Fibroblast of mammary gland (primary cell): ENCODE data around the gene UVRAG.

Experiments used
- DNase-seq: peaks from one replicate; pipeline ENCODE4 v3.0.0-alpha.2; 2010; ENCODE audit warnings: low read depth
- H3K4me3 ChIP-seq: 2 replicates; pipeline ENCODE4 v1.5.1; 2011; ENCODE audit warnings: low read depth, mild to moderate bottlenecking, low read length, moderate library complexity; ENCODE audit not compliant: control insufficient read depth
- TF ChIP-seq, protein P1 (sequence below): conservative IDR thresholded peaks from 2 replicates; pipeline ENCODE4 v1.5.1; 2011; ENCODE audit warnings: low read depth, low read length, inconsistent platforms; ENCODE audit not compliant: control insufficient read depth, insufficient read depth

Gene UVRAG

DNA sequence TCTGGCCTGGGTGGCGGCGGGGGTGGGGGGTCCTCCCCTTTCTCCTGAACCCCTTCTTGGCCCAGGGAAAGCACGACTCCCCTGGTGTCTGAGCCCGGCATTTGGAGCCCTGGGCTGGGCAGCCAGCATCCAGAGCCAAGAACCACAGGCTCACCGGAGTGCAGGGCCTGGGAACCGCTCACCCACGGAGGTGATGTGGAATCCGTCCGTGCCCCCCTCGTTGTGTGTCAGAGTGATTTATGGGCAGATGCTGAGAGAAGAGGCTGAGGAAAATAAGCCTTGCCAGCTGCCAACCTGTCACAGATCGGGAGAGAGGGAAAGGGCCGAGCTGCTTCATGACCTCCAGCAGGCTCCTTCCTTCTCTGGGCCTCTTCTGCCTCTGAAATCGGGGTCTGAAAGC, 357.6 kb downstream of the UVRAG start:
- no peak for DNase-seq
- TF ChIP-seq, protein P1, sequence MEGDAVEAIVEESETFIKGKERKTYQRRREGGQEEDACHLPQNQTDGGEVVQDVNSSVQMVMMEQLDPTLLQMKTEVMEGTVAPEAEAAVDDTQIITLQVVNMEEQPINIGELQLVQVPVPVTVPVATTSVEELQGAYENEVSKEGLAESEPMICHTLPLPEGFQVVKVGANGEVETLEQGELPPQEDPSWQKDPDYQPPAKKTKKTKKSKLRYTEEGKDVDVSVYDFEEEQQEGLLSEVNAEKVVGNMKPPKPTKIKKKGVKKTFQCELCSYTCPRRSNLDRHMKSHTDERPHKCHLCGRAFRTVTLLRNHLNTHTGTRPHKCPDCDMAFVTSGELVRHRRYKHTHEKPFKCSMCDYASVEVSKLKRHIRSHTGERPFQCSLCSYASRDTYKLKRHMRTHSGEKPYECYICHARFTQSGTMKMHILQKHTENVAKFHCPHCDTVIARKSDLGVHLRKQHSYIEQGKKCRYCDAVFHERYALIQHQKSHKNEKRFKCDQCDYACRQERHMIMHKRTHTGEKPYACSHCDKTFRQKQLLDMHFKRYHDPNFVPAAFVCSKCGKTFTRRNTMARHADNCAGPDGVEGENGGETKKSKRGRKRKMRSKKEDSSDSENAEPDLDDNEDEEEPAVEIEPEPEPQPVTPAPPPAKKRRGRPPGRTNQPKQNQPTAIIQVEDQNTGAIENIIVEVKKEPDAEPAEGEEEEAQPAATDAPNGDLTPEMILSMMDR, result no peak

DNA sequence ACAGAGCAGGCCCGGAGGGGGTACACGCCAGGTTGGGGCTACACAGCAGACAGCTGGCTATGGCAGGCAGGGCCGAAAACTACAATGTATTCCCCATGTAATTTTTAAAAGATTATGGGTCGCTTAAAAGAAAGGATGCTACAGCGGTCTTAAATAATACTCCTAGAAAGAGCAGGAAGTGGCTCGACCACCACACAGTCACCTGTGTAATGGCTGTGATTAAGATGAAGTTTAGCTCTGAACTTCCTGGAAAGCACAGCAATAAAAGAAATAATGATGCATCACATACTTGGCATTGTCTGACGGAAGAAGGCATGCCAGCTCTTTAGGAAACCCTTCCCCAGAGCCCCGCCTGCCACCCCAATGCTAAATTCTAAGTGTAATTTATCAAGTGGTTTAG, 358.7 kb downstream of the UVRAG start:
- TF ChIP-seq, protein P1, result no peak
- H3K4me3 ChIP-seq, result no peak overlapping the region
- no peak for DNase-seq

More for the DNA sequence above, 357.6 kb downstream of the UVRAG start:
- no peak overlapping the region for H3K4me3 ChIP-seq

DNA sequence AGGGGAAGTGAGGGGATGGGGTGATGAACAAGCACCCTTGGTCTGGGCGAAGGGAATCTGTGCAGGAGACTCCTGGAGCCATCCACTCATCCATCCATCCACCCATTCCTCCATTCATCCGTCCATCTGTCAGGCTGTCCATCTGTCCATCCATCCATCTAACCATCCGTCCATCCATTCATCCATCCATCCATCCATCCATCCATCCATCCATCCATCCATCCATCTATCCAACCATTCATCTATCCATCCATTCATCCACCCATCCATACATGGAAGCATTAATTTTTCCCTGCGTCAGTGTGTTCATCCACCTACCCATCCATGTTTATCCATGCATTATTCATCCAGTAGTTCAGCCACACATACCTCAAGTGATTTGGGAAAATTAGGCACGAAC, 359.3 kb downstream of the UVRAG start:
- DNase-seq, result no peak
- no peak overlapping the region for H3K4me3 ChIP-seq
- TF ChIP-seq, protein P1, result no peak

DNA sequence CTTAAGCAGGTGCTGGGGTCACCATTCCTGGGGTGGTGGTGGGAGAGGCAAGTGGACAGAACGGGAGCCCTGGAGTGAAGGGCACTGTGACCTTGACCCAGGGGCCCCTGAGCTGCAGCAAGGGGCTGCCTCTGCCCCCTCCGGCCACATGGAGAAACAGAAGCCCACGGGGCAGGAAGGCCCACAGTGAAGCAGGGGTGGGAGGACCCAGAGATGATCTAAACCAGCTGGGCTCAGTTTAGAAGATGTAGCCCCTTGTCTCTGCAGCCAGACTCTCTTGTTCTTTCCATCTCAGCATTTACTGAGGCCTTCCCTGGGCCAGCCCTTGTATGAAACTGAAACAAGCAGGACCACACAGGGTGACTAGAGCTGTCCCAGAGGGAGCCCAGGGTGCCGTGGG, 360.8 kb downstream of the UVRAG start:
- H3K4me3 ChIP-seq, result no peak overlapping the region

DNA sequence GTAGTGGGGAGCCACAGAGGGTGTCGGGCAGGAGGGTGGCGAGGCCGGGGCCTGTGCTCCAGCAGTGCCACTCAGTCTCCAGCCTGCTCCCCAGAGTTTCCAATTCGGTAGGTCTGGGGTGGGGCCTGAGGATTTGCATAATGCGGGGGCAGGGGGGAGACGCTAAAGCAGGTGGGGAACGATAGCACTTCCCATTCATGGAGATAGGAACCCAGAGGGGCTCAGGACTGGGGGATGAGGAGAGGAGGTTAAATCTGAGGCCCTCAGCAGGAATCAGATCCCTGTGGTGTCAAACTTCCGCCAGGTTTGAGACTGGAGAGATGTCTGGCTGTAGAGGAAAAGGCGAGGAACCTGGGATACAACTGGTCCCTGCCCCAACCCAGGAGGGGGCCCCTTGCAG, 361.5 kb downstream of the UVRAG start:
- TF ChIP-seq, protein P1, result no peak
- DNase-seq, result no peak
- H3K4me3 ChIP-seq, result no peak overlapping the region

More for the DNA sequence above, 360.8 kb downstream of the UVRAG start:
- no peak for DNase-seq
- TF ChIP-seq, protein P1, result no peak

DNA sequence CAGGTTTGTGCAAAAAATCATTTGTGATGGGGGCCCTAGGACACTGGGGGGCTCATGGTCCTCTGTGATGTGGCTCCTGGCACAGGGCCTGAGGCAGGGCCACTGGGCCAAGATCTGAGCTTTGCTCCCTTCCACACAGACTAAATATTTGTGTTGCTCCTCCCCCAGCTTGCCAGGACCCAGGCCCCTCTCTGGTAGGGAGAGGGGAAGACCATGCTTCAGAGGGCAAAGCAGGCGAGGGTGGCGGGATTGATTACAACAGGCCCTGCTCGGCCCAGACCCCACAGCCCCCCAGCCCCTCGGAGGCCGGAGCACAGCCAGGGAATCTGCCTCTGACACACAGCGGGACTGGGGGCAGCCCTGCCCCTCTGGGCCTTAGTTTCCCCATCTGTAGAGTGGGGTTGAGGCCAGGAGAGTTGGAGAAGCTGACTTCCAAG, 362.3 kb downstream of the UVRAG start:
- DNase-seq, result no peak
- no peak overlapping the region for H3K4me3 ChIP-seq
- TF ChIP-seq, protein P1, result no peak

DNA sequence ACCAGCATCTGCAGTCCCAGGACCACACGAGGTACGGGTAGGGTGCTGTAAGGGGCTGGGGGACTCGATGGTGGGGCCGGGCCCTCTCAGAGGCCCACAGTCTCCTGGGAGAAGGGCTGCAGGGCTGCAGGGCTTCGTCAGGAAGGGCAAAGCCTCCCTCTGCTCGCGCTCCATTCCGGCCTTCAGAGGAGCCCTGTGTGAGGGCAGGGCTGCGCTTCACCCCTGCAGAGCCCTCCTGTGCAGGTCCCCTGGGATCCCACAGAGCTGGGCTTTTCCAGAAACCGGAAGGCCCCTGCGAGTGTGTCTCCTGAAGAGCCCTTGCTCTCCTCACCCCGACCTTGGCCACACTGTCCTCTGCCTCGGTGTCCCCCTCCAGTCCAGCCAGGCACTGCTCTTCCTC, 364.1 kb downstream of the UVRAG start:
- TF ChIP-seq, protein P1, result no peak
- no peak overlapping the region for H3K4me3 ChIP-seq
- no peak for DNase-seq
